MG63 (cell line): ENCODE measurements around the gene THRB. TPM values are rescaled to one million over a fixed set of nuclear protein-coding genes. Genes with fewer than 3 reads are reported as not detected.
"Not testable (repeated sequence)": the region's sequence is repeated elsewhere in the genome, so short reads cannot be mapped to it uniquely, and the experiment has no call there.

ENCODE experiments used
- DNase-seq: peaks from one replicate; pipeline ENCODE4 v3.0.0-alpha.2; 2020
- H3K27me3 ChIP-seq: fragments of 250-450 bp; sonication (Bioruptor Pico); 2 replicates; pipeline ENCODE4 v1.5.1; 2020; ENCODE audit warnings: mild to moderate bottlenecking, moderate library complexity
- H3K36me3 ChIP-seq: fragments of 250-450 bp; sonication (Bioruptor Pico); 2 replicates; pipeline ENCODE4 v1.5.1; 2020; ENCODE audit warnings: mild to moderate bottlenecking, moderate library complexity
- H3K4me3 ChIP-seq: fragments of 250-450 bp; sonication (Bioruptor Pico); 2 replicates; pipeline ENCODE4 v1.5.1; 2020; ENCODE audit warnings: mild to moderate bottlenecking, moderate library complexity
- H3K9me3 ChIP-seq: fragments of 250-450 bp; sonication (Bioruptor Pico); 2 replicates; pipeline ENCODE4 v1.5.1; 2020; ENCODE audit warnings: mild to moderate bottlenecking, moderate library complexity
- total RNA-seq: library from RNA; depleted of rRNA; stranded (reverse); fragments of >200 nt; shearing (Covaris generic); gene quantifications from 2 replicates; pipeline ENCODE4 v1.2.3, GENCODE V29; 2014; ENCODE audit warnings: low replicate concordance

THRB gene
- total RNA-seq, 1 experiment from 2014 or later = not detected

GRCh38 chr3:24407980-24408680 is 86.5 kb downstream of the THRB start:
- H3K9me3 ChIP-seq = no peaks in the 10 kb centered on the region
- H3K4me3 ChIP-seq = no peak overlapping the region
- DNase-seq = no peak
- no peaks in the 10 kb centered on the region for H3K27me3 ChIP-seq
- H3K36me3 ChIP-seq = no peaks in the 10 kb centered on the region

- DNase-seq = no peak
- no peak overlapping the region for H3K4me3 ChIP-seq
- no peaks in the 10 kb centered on the region for H3K27me3 ChIP-seq
- no peaks in the 10 kb centered on the region for H3K9me3 ChIP-seq
- no peaks in the 10 kb centered on the region for H3K36me3 ChIP-seq
These were observed 87.8 kb downstream of the THRB start for GRCh38 chr3:24406900-24407299.

- Histone ChIP-seq H3K4me3 (no peak overlapping the region), H3K27me3 (no peaks in the 10 kb centered on the region), H3K36me3 (no peaks in the 10 kb centered on the region), H3K9me3 (no peaks in the 10 kb centered on the region)
- DNase-seq = no peak
These were observed 89.6 kb downstream of the THRB start for GRCh38 chr3:24405057-24405456.

- Histone ChIP-seq H3K36me3 (no peaks in the 10 kb centered on the region), H3K27me3 (no peaks in the 10 kb centered on the region), H3K9me3 (no peaks in the 10 kb centered on the region), H3K4me3 (no peak overlapping the region)
- DNase-seq = no peak
These were observed 92.9 kb downstream of the THRB start for GRCh38 chr3:24401811-24402185.

GRCh38 chr3:24401090-24401810 is 93.4 kb downstream of the THRB start:
- Histone ChIP-seq H3K9me3 (no peaks in the 10 kb centered on the region), H3K27me3 (no peaks in the 10 kb centered on the region)

GRCh38 chr3:24400450-24400849 is 94.2 kb downstream of the THRB start:
- H3K27me3 ChIP-seq = no peaks in the 10 kb centered on the region
- no peaks in the 10 kb centered on the region for H3K9me3 ChIP-seq
- no peak for DNase-seq
- no peak overlapping the region for H3K4me3 ChIP-seq
- no peaks in the 10 kb centered on the region for H3K36me3 ChIP-seq

More at GRCh38 chr3:24401090-24401810, 93.4 kb downstream of the THRB start:
- no peak for DNase-seq
- Histone ChIP-seq H3K4me3 (no peak overlapping the region), H3K36me3 (no peaks in the 10 kb centered on the region)

- no peak for DNase-seq
These were observed 94.6 kb downstream of the THRB start for GRCh38 chr3:24400015-24400414.

GRCh38 chr3:24399614-24400013 is 95.0 kb downstream of the THRB start:
- no peak for DNase-seq
- Histone ChIP-seq H3K4me3 (no peak overlapping the region), H3K36me3 (no peaks in the 10 kb centered on the region), H3K9me3 (no peaks in the 10 kb centered on the region), H3K27me3 (no peaks in the 10 kb centered on the region)

More at GRCh38 chr3:24400015-24400414, 94.6 kb downstream of the THRB start:
- H3K36me3 ChIP-seq = no peaks in the 10 kb centered on the region
- no peaks in the 10 kb centered on the region for H3K9me3 ChIP-seq
- H3K4me3 ChIP-seq = no peak overlapping the region
- H3K27me3 ChIP-seq = no peaks in the 10 kb centered on the region

GRCh38 chr3:24398712-24399111 is 95.9 kb downstream of the THRB start:
- H3K9me3 ChIP-seq, H3K27me3 ChIP-seq, H3K4me3 ChIP-seq, H3K36me3 ChIP-seq, DNase-seq: not testable (repeated sequence)

- no peaks in the 10 kb centered on the region for H3K9me3 ChIP-seq
- no peaks in the 10 kb centered on the region for H3K27me3 ChIP-seq
- H3K36me3 ChIP-seq = no peaks in the 10 kb centered on the region
- no peak overlapping the region for H3K4me3 ChIP-seq
- DNase-seq = no peak
These were observed 98.3 kb downstream of the THRB start for GRCh38 chr3:24396338-24396737.

- no peaks in the 10 kb centered on the region for H3K36me3 ChIP-seq
- no peak overlapping the region for H3K4me3 ChIP-seq
- H3K27me3 ChIP-seq = no peaks in the 10 kb centered on the region
- no peaks in the 10 kb centered on the region for H3K9me3 ChIP-seq
- no peak for DNase-seq
These were observed 99.9 kb downstream of the THRB start for GRCh38 chr3:24394754-24395153.

GRCh38 chr3:24393316-24393715 is 101.3 kb downstream of the THRB start:
- H3K4me3 ChIP-seq = no peak overlapping the region
- no peaks in the 10 kb centered on the region for H3K9me3 ChIP-seq
- H3K27me3 ChIP-seq = no peaks in the 10 kb centered on the region
- no peaks in the 10 kb centered on the region for H3K36me3 ChIP-seq
- DNase-seq = no peak

GRCh38 chr3:24390169-24391130 is 104.2 kb downstream of the THRB start:
- DNase-seq = peak; percentile 3
- Histone ChIP-seq H3K4me3 (no peak overlapping the region), H3K36me3 (no peaks in the 10 kb centered on the region), H3K27me3 (no peaks in the 10 kb centered on the region), H3K9me3 (no peaks in the 10 kb centered on the region)

GRCh38 chr3:24389108-24390090 is 105.3 kb downstream of the THRB start:
- H3K36me3 ChIP-seq = no peaks in the 10 kb centered on the region
- DNase-seq = no peak
- H3K9me3 ChIP-seq = no peaks in the 10 kb centered on the region

GRCh38 chr3:24388611-24389010 is 106.0 kb downstream of the THRB start:
- H3K27me3 ChIP-seq = no peaks in the 10 kb centered on the region
- no peak overlapping the region for H3K4me3 ChIP-seq
- no peaks in the 10 kb centered on the region for H3K9me3 ChIP-seq
- no peak for DNase-seq
- H3K36me3 ChIP-seq = no peaks in the 10 kb centered on the region

More at GRCh38 chr3:24389108-24390090, 105.3 kb downstream of the THRB start:
- Histone ChIP-seq H3K4me3 (no peak overlapping the region), H3K27me3 (no peaks in the 10 kb centered on the region)

GRCh38 chr3:24388159-24388558 is 106.5 kb downstream of the THRB start:
- Histone ChIP-seq H3K36me3 (no peaks in the 10 kb centered on the region), H3K4me3 (no peak overlapping the region), H3K27me3 (no peaks in the 10 kb centered on the region), H3K9me3 (no peaks in the 10 kb centered on the region)
- no peak for DNase-seq
